Measurements from ENCODE around the gene NDUFB5. TPM values are rescaled to one million over a fixed set of nuclear protein-coding genes. Genes with fewer than 3 reads are reported as not detected.

The NDUFB5 gene
- total and polyA plus RNA-seq, 10 of the 15 experiments (the other 5 are each of a cell fraction or from before 2014, with no cell fraction given), result 82.0 to 320 (median 126) TPM

GRCh38 chr3:179608931-179609720 is 4.5 kb downstream of the NDUFB5 start:
- ChIA-PET POLR2A (no interaction called here), CTCF (interaction anchor here (0.6 to 0.8 kb wide), 4 partner anchors 40 to 230 kb away, joined by 3 read pairs; no protein-coding TSS in a partner anchor), RAD21 (ENCODE audit: unreplicated experiment) (no interaction called here), SMC1A (ENCODE audit: uncharacterized antibody, unreplicated experiment) (interaction anchor here (0.8 to 1.5 kb wide), 3 partner anchors 9 to 19 kb away, joined by 3 to 4 read pairs (median 3); no protein-coding TSS in a partner anchor)
- Histone ChIP-seq H2AFZ (ENCODE audit: control insufficient read depth, low read depth, low read length) (peak overlapping the region; percentile 70), H3K36me3 (ENCODE audit: control insufficient read depth in 2 of 2, insufficient read depth in 2 of 2, low read length in 1 of 2) (no peaks in the 10 kb centered on the region), H3K79me2 (ENCODE audit: control insufficient read depth, insufficient read depth, low read length) (peaks cover 40% of the 10 kb centered on the region), H3K4me2 (ENCODE audit: control insufficient read depth, insufficient read depth) (peak overlapping the region; percentile 90), H3K4me1 (ENCODE audit: control insufficient read depth, insufficient read depth, low read length) (peaks cover 20% of the 10 kb centered on the region), H4K20me1 (ENCODE audit: control insufficient read depth, insufficient read depth) (no peaks in the 10 kb centered on the region), H3K4me3 (peak overlapping the region; percentile 38; the same call in 1 of the 2 replicates), H3K27me3 (replicated peaks in 1 of 2; ENCODE audit: control insufficient read depth in 2 of 2, insufficient read depth in 2 of 2, low read length in 1 of 2) (no peaks in the 10 kb centered on the region), H3K9ac (ENCODE audit: control insufficient read depth, insufficient read depth, low read length) (peak overlapping the region; percentile 1; the same call in 1 of the 2 replicates), H3K27ac (ENCODE audit: control insufficient read depth, insufficient read depth) (peak overlapping the region; percentile 69), H3K9me3 (replicated peaks; ENCODE audit: control insufficient read depth, insufficient read depth, low read length) (no peaks in the 10 kb centered on the region)
- FAIRE-seq (peak; percentile 76), ATAC-seq (peak; percentile 73), DNase-seq (ENCODE audit: low read depth, low spot score) (peak; percentile 52)
- intact Hi-C loops (cut with micrococcal nuclease; ENCODE audit: unreplicated experiment) (no loop called here), in situ Hi-C loops (cut with MboI) (no loop called here)
- BruUV-seq (replicated peaks), result no TSS peak
- WGBS (ENCODE audit: insufficient coverage, insufficient replicate concordance, low lambda C conversion rate, missing lambda C conversion rate), result 3% methylated on average over 6 of the region's 6 CpGs
- TF ChIP-seq NR2F1 (conservative IDR thresholded peaks at IDR 0.05), result no peak
- TF ChIP-seq EP300 (IDR thresholded peaks at IDR 0.05; ENCODE audit: borderline replicate concordance in 1 of 2, control insufficient read depth in 1 of 2, low read depth in 2 of 2, low read length in 2 of 2), result no peak
- TF ChIP-seq REST (IDR thresholded peaks at IDR 0.05; ENCODE audit: low read depth, low read length), result no peak
- TF ChIP-seq BRCA1 (IDR thresholded peaks at IDR 0.05; ENCODE audit: low read depth, low read length), result no peak
- TF ChIP-seq GATAD2B (conservative IDR thresholded peaks at IDR 0.05; ENCODE audit: low read depth), result no peak
- no peak for TF ChIP-seq SMC3 (IDR thresholded peaks at IDR 0.05; ENCODE audit: borderline replicate concordance, low read length)
- TF ChIP-seq JUND (IDR thresholded peaks at IDR 0.05; ENCODE audit: low read depth, low read length), result no peak
- no peak for TF ChIP-seq WRNIP1 (IDR thresholded peaks at IDR 0.05; ENCODE audit: borderline replicate concordance, low read depth, low read length)
- no peak for TF ChIP-seq ZZZ3 (IDR thresholded peaks at IDR 0.05; ENCODE audit: control insufficient read depth, insufficient read length, low read depth)
- no peak for TF ChIP-seq YY1 (IDR thresholded peaks at IDR 0.05; ENCODE audit: low read depth, low read length)
- TF ChIP-seq SPI1 (IDR thresholded peaks at IDR 0.05; ENCODE audit: borderline replicate concordance, insufficient read depth, low read depth, low read length), result peak; percentile 82
- TF ChIP-seq SIX5 (IDR thresholded peaks at IDR 0.05; ENCODE audit: low read depth, low read length, severe bottlenecking), result no peak
- TF ChIP-seq MTA2 (IDR thresholded peaks at IDR 0.05; ENCODE audit: low read depth), result peak; percentile 37
- TF ChIP-seq SREBF2 (IDR thresholded peaks at IDR 0.05; ENCODE audit: low read length), result no peak
- TF ChIP-seq GABPA (IDR thresholded peaks at IDR 0.05; ENCODE audit: low read depth), result peak; percentile 45; the same call in 1 of the 2 replicates
- no peak for TF ChIP-seq JUNB (IDR thresholded peaks at IDR 0.05)
- no peak for TF ChIP-seq ESRRA (IDR thresholded peaks at IDR 0.05; ENCODE audit: low read length)
- TF ChIP-seq E2F4 (IDR thresholded peaks at IDR 0.05; ENCODE audit: low read depth, low read length), result no peak
- TF ChIP-seq POLR2AphosphoS2 (IDR thresholded peaks at IDR 0.05; ENCODE audit: low read depth, low read length), result no peak
